GM19324 (cell line): ENCODE data around the gene DCAF8L2.
"Not testable (repeated sequence)": the region's sequence is repeated elsewhere in the genome, so short reads cannot be mapped to it uniquely, and the experiment has no call there.

ENCODE experiments used
- ATAC-seq: cut with Tn5 transposase; IDR thresholded peaks from one replicate; pipeline ENCODE4 v1.9.1; 2021; ENCODE audit warnings: mild to moderate bottlenecking, moderate library complexity; ENCODE audit not compliant: unreplicated experiment, low FRiP score

Gene DCAF8L2

DNA sequence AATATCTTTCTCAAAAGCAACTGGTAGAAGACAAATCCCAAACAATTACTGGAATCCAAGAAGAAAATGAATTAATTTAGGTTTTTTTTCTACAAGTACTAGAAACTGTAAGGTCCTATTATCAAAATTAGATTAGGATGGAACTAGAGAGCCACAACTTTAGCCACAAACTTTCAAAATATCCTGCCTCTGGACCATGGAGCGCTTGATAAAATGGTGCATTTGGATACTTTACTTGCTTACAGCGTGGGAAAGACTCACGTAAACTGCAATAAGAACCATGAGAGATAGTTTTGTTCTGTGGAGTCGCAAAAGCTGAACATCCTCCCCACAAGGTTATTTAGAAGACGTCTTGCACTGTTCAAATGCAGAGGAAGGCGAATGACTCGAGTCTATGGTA is at the start of gene DCAF8L2:
DCAF8L2 (plus strand) TSS at position 301 of the 400 bp plus-strand sequence. CDS start 156,552 bp downstream, outside the sequence.
- ATAC-seq: no peak

DNA sequence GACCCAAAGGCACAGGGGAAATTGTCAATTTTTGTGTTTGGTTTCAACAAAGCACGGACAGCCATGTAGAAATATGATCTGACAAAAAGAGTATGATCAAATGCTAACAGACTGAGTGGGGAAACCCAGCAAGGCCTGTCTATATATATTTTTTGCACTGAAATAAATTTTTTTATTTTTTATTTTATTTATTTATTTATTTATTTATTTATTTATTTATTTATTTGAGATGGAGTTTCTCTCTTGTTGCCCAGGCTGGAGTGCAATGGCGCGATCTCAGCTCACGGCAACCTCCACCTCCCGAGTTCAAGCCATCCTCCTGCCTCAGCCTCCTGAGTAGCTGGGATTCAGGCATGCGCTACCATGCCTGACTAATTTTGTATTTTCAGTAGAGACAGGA is 49.0 kb upstream of the DCAF8L2 start:
- not testable (repeated sequence) for ATAC-seq

DNA sequence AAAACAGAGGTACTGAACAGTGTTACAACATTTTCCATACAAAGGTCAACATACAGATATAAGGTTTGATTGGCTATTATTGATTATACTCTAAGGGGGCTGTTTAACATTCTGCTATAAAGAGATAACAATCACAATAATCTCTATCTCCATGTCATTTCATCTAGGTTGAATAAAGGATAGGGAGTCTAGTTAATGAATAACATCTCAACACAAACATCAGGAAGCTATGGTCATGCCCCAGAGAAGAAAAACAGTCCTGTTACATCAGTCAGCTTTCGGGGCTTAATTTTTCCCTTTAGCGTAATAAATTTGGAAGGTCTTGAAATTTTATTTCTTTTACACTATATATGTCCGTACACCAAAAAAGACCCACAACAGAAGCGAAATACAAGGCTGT is 41.5 kb upstream of the DCAF8L2 start:
- no peak for ATAC-seq

DNA sequence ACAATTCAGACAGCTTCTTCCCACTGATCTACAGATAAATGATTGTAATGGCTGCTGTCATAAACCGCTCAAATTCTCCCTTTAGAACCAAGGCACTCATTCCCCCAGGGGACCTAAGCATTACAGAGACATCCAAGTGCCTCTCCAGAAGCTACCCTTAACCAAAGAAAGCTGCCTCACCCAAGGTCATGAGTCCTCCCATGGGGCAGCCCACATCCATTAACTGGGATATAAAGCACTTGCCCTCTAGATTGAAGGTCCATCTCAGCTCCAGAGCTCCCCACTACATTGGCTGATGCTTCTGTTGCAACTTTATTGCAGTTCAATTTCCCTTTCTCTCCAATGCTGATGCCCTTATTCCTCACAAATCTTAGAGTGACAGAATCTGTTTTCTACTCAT is 40.5 kb upstream of the DCAF8L2 start:
- ATAC-seq: no peak

DNA sequence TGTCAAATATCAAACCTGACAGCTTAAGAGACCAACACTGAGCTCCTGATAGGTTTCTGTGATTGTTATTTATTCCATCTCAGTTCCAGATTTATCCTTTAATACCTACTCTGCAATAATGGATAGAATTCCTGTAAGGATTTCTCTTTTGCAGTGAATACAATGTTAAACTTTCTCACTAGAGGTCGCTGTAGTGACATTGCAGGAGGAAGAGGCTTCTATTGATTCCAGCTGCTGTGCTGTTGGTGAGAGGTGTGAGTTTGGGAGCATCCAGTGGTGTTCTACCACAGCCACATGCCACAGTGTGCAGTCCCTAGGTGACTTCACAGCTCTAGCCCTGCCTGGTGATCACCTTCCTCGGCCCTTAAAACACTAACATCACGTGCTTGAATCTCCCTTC is 34.6 kb upstream of the DCAF8L2 start:
- ATAC-seq: no peak

DNA sequence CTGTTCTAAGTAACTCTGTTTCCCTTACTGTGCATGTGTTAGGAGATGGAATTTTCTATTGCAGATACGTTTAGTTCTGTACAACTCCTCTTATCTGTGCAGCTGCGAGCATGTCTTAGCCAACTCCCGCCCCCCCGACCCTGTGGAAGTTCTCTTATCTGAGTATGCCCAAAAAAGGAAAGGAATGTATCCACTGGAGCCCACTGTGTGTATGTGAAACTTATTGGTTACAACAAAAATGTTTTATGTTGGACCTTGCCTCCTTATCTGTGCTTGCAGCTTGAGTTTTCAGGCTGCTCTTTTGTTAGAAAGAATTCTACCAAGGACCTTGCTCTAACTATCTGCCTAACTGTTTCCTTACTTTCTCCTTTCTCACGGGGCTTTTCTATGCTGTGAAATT is 24.2 kb upstream of the DCAF8L2 start:
- no peak for ATAC-seq

DNA sequence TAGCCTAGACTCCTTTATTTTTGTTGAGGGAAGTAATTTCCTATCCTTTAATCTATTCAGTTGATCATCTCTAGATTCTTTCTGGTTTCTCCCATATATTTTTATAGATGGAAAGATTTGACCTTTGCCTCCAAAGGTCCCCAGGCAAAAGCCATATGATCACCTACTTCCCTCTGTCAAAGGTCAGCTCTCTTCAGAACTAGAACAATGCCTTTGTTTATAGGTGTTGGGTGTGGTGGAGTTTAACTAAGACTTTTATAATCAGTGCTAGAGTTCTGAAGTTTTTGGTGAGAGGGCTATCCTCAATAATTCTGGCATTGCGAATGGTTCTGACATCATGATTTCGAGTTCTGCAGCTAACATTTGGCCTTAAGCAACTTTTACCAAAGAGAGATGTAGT is 19.0 kb upstream of the DCAF8L2 start:
- ATAC-seq: no peak

DNA sequence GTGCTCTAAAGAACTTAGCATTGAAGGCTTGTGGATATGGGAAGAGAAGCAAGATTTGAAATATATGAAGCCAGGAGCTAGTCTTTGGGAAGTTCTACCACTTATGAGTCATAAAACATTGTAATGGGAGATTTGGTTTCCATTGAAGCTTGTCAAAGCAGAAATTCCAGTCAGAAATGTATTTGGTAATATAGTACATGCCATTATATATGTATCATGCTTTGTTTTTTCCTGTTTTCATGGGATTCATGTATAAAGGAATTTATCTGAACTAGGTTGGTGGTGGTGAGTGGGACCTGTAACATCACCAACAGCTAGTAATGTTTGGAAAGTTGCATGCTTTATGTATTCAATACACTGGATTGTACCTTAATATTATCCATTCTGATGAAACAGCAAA is 14.6 kb upstream of the DCAF8L2 start:
- no peak for ATAC-seq

DNA sequence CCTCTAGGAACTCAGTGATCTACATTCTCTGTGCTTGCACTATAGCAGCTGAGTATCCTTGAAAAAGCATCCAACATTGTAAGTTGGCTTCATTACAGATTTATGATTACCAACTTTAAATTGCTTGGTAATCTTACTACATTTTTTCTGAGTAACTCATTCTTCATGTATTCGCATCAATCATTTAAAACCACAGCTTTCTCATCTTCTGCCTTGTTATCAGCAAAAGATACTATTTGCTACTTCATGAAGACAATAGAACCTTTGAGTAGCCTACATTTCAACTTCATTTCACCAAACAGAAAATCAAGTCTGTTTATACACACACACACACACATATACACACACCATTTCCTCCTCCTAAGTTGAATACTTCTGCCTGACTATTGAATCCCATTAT is 6.2 kb upstream of the DCAF8L2 start:
- ATAC-seq: no peak

DNA sequence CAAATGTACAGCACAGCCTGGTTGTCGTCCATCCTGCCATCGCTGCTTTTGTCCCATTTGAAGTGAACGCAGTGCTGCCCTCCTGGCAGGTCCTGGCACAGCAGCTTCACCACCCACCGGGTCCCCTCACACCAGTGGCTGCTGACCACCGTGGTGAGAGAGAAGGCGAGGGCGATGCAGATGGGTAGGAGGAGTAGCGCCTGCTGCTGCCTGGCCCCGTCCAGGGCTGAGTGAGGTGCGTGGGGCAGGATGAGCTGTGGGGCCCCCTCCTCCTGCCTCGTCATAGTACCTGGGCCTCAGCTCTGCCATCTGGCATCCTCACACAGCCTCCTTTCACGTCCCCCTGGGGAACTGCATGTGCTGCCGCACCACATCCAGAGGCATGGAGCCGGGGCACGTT is 1.8 kb downstream of the DCAF8L2 start:
- no peak for ATAC-seq

DNA sequence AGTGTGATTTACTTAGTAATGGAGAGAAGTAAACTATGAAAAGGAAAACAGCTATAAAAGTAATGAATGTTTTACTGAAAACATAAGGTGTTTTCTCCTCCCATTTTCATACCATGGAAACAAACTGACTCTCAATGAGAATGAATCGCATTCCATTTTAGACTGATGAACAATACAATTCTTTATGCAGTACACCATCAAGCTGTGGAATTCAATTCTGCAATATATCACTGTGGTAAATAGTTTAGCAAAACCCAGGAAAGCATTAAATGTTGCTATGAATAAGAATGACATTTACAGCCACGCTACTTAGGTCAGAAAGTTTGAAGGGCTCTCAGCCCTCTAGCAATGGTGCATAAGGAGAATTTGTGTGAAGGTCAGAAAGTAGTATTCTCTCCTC is 7.4 kb downstream of the DCAF8L2 start:
- ATAC-seq: no peak

DNA sequence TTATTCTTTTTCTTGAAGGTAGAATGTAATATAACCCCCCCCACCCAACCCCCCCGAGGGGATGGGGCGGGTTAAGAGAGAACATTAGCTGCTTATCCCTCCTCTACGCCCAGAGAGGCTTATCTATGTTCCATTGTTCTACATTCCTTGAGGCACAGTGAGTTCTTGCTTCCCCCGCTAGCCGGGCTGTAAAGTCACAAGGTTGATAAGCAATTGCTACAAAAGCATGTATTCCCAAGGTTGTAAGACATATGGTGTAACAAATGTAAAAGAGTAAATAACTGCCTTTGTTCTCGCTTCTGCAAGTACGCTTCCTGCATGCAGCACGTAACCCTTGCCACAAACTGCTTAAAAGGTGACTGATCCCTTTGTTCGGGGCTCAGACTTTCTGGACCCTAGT is 8.2 kb downstream of the DCAF8L2 start:
- no peak for ATAC-seq

DNA sequence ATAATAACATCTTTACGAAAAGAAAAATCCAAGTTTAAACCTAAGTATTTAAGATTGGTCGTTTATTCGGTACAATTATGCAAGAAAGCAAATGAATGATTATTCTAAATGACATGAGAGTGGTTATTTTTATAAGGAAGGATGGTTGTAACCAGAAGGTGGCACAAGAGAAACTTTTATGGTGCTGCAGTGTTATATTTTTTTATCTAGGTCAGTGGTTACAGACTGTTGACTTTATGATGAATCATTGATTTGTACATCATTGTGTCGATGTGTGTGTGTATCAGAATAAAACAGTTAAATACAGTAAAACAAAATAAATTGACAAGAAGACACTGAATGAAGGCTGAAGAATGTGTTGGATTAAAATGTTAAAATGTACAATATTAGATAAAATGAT is 9.8 kb downstream of the DCAF8L2 start:
- ATAC-seq: no peak

DNA sequence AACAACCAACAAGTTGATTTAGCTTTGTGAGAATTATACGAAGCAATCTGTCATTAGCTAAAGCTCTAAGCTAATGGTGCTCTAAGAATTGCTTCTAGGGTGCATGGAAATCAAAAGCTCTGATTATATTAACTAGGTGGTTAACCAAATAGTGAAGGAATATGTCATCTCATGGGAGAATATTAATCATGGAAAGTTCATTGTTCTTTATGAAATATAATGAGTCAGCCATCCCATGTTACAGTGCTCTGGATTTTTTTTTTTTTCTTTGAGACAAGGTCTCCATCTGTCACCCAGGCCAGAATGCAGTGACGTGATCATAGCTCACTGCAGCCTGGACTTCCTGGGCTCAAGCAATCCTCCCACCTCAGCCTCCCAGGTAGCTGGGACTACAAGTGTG is 10.5 kb downstream of the DCAF8L2 start:
- no peak for ATAC-seq

DNA sequence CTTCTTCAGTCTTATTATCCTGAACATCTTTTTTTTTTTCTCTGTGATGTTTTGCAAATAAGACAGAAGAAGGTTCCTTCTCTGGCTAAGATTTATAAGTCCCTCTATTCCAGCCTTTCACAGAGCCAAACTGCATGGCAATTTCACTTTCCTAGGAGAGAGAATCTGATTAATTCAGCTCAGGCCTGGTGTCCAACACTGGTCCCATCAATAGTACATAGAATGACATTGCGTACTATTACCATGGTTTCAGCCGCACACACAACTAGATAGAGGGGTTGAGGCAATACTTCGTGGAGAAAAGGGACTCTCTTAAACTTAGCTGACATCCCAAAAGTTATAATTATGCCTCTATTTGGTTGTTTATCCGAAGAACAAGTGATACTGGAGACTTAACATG is 18.5 kb downstream of the DCAF8L2 start:
- no peak for ATAC-seq

DNA sequence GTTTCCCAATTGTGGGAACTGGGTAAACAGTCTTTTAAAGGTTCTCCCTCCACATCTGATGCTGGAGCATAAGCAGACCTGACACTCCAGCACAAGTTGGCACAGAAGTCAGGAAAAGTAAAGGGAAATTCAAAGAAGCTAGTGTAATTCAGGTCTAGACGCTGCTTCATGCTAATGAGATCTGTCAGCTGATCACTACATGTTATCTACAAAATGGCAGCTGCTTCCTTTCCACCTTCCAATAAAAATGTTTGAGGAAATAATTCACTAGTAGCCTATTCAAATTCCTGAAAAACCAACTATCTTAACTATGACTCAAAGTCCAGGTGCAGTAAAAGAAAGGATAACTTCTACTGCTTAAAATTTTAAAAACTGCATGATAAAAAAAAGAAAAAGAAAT is 29.3 kb downstream of the DCAF8L2 start:
- ATAC-seq: no peak

DNA sequence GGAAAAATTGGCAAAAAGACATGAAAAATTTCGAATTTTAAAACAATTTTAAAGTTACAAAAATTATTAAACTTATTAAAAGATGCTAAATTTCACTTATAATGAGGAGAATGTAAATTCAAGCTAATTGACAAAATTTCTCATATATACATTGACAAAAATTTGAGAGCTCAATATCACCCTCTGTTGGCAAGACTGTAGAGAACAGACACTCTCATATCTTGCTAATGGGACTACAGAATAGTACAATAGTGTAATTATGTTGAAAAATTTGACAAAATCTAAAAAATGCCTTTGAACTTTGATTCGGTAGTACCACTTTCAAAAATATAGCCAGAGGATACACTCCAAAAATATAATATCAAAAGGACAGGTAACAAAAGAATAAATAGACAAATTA is 29.8 kb downstream of the DCAF8L2 start:
- ATAC-seq: no peak

DNA sequence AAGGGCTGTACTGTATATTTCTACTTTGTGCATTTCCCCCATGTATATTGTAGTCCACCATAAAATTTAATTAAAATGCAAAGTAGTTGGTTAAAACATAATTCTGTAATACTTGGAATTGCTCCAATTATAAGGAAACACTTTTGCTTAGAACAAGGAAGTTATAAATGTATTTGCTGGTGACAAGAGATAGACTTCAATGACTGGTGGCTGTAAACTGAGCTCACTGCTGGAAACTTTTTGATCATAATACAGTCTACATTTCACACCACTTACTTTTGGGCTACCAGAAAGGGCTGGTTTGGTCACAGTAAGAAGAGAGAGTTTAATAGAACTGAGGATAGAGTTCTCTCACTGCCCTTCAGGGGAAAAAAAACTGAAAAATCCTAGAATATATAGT is 32.7 kb downstream of the DCAF8L2 start:
- ATAC-seq: no peak

DNA sequence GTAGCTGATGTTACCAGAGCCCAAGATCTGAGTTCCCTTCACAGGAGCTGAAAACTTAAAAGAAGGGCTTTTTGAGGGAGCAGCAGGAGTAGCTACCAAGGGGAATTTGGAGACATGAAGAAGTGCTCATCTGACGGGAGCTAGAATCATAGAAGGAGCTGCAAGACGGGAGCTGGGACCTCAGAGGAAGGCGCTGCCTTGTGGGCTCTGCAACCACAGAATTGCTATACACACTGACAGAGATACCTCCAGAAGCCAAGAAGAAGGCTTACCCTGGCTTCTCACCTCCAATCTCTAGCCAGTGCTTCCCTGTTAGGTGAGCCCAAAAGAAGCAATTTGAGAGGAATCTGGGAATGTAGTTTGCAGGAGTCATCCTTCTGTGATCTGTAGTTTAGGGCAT is 35.9 kb downstream of the DCAF8L2 start:
- ATAC-seq: no peak

DNA sequence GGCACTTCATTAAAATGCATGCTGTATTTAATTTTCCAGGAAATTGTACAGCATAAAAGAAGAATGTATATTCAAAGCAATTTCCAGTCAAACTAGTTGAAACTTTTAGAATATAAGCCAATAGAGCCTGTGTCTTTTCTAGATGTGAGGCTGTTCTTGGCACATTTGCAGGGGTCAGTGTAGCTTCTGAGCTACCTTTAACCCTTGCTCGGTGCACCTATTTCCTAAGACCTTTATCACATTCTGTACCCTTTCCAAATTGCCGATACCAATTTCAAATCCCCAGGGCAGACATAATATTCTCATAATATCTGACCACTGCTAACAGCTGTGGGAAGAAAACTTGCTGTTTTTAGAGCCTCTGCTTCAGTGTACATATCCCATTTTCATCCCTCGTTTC is 43.2 kb downstream of the DCAF8L2 start:
- ATAC-seq: no peak

DNA sequence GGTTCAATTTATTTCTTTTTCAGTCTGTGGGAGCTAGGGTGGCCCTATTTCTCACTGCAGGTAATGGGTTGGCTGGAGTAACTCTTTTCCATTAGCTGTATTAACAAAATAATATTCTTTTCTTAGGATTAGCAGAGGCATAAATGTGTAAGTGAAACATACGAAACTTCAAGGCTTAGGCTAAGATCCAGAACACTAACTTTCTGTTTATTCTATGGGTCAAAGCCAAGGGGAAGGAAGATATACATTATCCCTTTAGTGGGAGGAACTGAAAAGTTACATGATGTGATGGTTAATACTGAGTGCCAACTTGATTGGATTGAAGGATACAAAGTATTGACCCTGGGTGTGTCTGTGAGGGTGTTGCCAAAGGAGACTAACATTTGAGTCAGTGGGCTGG is 66.4 kb downstream of the DCAF8L2 start:
- no peak for ATAC-seq

DNA sequence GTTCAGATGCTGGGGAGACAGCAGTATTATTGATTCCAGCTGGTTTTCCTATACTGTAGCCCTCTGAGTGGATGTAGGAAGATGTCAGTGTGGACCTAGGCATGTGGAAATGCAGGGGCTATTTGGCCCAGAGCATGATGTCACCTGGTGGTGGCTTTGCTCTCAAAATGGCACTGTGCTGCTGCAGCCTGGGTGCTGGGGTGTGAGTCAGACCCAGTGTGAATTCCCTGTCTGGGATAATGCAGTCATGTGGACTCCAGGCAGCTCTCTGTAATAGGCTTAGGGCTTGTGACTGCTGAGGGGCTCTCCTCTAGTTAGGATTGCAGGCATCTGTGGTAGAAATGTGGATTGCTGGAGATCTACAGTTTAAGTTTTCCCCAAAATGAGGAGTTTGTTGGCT is 70.7 kb downstream of the DCAF8L2 start:
- no peak for ATAC-seq

DNA sequence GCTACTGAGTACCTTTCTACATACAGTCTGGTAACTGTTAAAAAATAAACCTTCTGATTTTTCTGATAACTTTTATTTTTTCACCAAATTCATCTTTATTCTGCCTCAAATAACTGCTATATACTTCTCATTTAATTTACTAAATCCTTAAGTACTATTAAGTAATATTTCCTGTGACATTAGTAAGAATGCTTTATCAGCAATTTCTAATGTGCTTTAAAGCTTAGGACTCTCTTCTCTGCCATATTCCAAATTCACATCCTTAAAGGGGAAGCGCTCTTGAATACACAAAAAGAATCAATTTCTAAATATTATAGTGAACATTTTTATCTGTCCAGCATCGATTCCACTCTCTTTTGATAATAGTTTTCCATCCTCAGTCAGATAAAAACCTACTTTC is 81.1 kb downstream of the DCAF8L2 start:
- ATAC-seq: no peak

DNA sequence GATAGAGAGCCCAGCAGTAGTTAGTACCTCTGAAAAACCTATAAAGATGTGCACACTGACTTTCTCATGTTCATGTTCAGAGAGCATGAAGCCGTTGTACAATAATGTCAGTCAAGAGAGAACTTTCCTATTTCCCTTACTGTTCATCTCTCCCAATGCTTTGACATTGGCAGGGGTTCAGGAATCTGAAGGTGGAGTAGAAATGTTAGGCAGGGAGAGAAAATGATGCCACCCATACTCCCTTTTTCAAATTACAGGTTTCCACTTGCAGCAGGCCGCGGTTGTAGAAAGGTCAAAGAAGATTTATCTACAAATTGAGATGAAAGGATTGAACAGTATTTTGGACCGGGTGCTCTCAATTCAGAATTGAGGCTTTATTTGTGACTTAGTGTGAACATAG is 84.3 kb downstream of the DCAF8L2 start:
- no peak for ATAC-seq
